Hindlimb muscle (tissue), 1 donor: ENCODE results near the gene CLC. TPM values are rescaled to one million over a fixed set of nuclear protein-coding genes. Genes with fewer than 3 reads are reported as not detected.
A peak's percentile ranks its signal among the peaks of the same experiment; 100 is the strongest.
"Not testable (repeated sequence)": the region's sequence is repeated elsewhere in the genome, so short reads cannot be mapped to it uniquely, and the experiment has no call there.

ENCODE experiments used
- DNase-seq: peaks from one replicate; pipeline ENCODE4 v3.0.0-alpha.2; 2013
- polyA plus RNA-seq: library from polyadenylated mRNA; unstranded; fragments of 120-200 nt; gene quantifications from one replicate; pipeline ENCODE4 v1.2.1, GENCODE V29; 2013; ENCODE audit not compliant: insufficient read length

Gene CLC
- 1.2 TPM for polyA plus RNA-seq

DNA sequence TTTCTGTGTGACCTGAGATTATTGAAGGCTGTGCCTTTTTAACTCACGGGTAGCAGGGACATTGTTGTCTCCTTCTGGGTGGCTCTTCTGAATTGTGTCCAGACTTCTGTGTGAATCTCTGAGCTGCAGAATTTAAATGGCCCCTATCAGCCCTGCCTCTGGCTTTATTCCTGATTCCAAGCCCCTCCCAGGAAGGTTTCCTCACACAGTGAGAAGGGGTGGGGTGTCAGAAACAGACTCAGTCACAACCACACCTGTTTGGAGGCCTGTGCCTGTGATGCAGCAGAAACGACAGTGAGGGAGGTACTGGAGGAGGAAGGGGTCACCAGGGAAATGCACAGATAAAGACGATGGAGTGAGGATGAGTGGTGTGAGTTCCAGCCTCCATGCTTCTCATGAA, at the start of gene CLC:
CLC (minus strand) TSS at position 139 of the 400 bp plus-strand sequence; CDS start at position 62, 77 bp downstream.
- no peak for DNase-seq

GRCh38 chr19:39780894-39781293, 43.1 kb upstream of the CLC start:
- no peak for DNase-seq

DNA sequence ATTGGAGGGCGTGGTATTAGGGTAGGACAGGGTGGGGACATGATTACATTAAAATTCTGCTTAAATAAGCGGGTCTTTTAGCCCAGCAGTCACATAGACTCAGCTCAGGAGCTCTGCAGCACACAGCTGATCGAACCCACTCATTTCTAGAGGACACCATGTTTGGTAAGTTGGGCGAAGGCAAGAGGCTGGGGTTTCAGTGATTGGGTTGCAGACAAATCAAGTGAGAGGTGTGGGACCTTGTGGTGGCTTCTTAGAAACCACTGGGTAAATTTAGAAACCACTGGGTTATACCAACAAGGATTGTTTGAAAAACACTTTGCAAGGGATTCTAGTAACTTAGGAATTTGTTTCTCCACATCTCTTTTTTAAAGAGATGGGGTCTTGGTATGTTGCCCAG, 40.9 kb upstream of the CLC start, which contains the start of gene LEUTX:
LEUTX (plus strand) TSS at position 92 of the 400 bp plus-strand sequence; CDS start at position 159, 67 bp downstream.
- DNase-seq: no peak

DNA sequence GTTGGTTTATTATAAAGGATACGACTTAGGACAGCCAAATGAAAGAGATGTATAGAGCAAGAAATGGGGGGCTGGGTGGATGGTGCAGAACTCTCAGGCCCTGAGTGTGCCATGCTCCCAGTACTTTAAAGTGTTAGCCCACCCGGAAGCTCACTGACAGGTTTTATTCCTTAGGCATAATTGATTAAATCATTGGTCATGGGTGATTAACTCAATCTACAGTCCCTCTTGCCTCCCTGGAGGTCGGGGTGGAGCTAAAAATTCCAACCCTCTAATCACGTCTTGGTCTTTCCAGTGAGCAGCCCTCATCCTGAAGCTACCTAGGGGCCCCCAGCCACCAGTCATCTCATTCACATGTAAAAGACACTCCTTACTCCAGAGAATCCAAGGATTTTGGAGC, 31.0 kb upstream of the CLC start:
- DNase-seq: no peak

DNA sequence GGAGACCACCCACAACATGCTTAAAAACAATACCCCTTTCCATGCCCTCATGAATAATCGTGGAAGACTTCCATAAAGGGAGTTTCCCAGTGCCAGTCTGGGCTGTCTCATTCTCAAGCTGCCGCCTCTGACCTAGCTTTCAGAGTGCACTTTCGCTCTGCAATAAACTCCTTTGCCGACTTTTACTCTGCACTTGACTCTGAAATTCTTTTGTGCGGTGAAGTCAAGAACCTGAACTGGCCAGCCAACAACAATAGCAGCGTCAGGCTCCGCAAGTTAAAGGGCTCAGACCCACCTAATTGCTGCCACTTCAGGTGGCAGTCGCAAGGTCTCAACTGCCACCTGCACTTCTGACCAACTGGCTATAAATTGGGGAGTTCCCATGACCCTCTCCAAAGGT, 30.5 kb upstream of the CLC start:
- DNase-seq: no peak

DNA sequence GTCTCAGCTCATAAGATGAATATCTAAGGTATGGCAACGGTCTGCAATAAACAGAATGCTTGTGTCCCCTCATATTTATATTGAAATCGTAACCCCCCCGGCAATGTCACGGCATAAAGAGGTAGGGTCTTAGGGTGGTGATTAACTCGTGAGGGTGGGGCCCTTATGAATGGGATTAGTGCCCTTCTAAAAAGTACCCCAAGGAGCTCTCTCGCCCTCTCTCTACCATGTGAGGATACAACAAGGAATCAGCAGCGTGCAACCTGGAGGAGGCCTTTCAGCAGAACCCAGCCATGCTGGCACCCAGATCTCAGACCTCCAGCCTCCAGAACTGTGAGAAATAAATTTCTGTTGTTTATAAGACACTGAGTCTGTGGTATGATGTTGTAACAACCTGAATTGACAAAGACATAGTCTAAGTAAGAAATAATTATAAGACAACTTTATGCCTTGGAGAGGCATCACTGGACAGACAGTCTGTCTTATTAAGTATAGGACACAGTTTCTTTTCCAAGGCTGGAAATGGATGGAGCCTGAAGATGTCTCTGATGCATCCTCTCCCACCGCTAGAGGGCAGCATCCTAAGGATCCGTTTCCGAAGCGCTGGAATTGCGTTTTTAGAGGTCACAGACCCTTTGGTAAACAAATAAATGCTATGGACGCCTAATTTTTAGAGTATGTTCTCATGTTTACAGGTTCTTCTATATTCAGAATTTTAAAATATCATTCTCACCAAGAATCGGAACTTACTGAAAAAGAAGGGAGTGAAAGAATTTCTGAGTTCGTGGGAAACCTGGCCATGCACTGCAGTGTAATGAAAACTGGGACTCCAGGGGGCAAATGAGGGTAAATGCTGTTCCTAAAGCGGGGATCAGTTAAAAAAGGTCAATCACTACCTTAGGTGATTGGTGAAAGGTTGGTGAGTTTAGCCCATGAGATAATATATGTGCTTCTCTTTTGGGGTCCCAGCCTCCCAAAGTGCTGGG, 27.6 kb upstream of the CLC start:
- peak; percentile 2 for DNase-seq

DNA sequence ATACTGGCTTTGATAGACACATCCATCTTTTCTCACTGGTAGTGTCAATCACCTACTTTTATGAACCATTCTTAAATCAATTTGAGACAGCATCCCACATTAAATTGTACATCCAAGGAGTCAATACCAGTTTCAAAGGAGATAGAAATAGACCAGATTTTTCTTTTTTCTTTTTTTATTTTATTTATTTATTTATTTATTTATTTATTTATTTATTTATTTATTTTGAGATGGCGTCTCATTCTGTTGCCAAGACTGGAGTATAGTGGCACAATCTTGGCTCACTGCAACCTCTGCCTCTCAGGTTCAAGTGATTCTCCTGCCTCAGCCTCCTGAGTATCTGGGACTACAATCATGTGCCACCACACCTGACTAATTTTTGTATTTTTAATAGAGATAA, 24.0 kb upstream of the CLC start:
- DNase-seq: not testable (repeated sequence)

GRCh38 chr19:39759457-39760184, 21.8 kb upstream of the CLC start:
- DNase-seq: no peak

DNA sequence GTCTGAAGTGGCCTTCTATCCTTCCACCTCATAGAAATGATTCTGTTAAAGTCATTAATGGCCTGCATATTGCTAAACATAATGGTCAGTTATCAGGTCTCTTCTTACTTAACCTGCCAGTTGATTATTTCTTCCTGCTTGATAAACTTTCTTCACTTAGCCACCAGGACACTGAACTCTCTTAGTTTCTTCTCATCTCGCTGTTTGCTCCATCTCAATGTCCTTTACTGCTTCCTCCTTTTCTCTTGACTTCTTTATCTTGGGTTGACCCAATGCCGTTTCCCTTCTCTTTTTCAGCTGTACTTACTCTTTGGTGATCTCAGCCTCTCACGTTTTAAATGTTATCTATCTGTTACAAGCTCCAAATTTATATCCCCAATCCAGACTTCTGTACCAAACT, 17.1 kb upstream of the CLC start:
- no peak for DNase-seq

GRCh38 chr19:39754544-39754943, 16.7 kb upstream of the CLC start:
- DNase-seq: no peak

DNA sequence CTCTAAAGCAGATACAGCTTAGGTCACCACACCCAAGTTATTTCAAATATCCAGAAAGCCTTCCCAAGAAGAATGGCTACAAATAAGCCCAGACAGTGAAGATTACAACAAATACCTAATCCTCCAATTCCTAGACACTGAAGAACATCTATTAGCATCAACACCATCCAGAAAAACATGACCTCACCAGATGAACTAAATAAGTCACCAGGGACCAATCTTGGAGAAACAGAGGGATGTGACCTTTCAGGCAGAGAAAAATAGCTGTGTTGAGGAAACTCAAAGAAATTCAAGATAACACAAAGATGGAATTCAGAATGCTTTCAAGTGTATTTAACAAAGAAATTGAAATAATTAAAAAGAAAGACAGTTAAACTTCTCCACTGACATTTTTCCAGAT, 15.0 kb upstream of the CLC start:
- DNase-seq: no peak

DNA sequence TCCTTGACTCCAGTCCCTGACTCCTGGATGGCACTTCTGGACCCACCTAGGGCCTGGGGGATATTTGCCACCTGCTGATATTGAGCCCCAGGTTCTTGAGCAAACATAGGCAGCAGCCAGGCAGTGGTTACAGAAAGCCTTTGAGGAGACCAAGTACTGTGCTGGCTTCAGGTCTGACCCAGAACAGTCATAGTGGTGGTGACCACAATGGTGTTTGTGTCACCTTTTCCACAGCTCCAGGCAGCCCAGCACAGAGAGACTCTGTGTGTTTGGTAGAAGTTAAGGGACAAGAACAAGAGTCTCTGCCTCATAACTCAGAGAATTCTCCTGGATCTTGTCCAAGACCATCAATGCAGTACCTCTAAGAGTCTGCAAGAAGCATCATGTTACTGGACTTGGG, 14.6 kb upstream of the CLC start:
- no peak for DNase-seq

- no peak for DNase-seq
Observed at GRCh38 chr19:39749981-39750380, 12.2 kb upstream of the CLC start.

DNA sequence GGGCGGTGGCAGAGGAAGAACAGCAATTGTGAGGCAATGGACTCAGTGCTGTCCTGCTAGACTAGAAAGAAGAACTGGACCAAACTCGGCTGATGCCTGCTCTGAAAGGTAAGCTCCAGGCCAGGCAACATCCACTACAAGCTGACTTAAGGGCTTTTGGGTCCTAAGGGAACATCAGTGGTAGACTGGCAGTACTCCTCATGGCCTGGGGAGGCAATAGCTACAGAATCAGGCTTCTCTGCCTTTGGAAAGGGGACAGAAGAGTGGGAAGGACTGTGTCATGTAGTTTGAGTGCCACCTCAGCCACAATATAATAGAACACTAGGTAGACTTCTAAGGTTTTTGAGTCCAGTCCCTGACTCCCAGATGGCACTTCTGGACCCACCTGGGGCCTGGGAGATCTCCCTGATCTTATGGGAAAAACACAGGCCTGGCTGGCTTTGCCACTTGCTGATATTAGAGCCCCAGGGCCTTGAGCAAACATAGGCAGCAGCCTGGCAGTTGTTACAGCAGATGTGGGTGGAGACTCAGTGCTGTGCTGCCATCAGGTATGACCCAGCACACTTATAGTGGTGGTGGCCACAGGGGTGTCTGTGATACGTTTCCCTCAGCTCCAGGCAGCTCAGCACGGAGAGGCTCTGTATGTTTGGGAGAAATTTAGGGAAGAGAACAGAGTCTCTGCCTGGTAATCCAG, 9.2 kb upstream of the CLC start:
- DNase-seq: no peak

GRCh38 chr19:39745643-39746042, 7.8 kb upstream of the CLC start:
- no peak for DNase-seq

GRCh38 chr19:39740395-39740794, 2.6 kb upstream of the CLC start:
- DNase-seq: no peak

GRCh38 chr19:39738814-39739213, 985 bp upstream of the CLC start:
- DNase-seq: no peak

DNA sequence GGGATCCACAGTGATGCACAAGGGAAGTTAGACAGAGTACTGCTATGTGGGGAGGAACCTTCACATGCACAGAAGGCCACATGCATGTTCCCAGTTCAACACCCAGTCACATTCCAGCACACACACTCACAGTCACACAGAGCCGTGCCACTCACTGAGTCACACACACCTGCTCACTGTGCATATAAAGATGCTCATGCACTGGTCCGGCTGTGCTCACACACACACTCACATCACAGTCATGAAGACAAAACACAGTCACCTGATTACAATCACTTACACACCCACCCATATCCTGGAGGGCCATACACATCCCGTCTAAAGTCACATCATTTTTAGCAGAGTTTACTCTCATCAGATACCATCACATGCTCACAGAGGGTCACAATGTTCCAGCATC, 478 bp downstream of the CLC start:
- DNase-seq: no peak

GRCh38 chr19:39736088-39736487, 1.7 kb downstream of the CLC start:
- DNase-seq: no peak

GRCh38 chr19:39735688-39736087, 2.1 kb downstream of the CLC start:
- no peak for DNase-seq

GRCh38 chr19:39733841-39734240, 4.0 kb downstream of the CLC start:
- DNase-seq: no peak

DNA sequence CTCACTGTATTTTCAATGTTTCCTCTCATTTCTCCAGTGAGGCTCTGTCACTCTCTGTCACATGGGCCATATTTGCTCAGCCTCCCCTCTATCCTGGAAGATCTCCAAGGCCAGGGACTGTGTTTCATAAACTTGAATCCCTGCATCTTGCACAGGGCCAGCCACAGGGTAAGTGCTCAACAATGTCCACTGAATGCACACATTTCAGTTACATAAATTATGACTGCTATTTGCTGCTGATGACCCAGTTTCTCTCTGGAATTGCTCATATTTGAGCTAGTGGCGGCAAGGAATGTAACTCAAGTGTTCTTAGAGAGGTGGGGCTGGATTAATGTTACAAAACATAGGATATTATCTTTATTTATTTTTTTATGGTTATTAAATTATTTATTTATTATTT, 6.1 kb downstream of the CLC start:
- no peak for DNase-seq

- no peak for DNase-seq
Observed at GRCh38 chr19:39729594-39729993, 8.2 kb downstream of the CLC start.
